ENCODE data around the gene KLHL13. TPM values are rescaled to one million over a fixed set of nuclear protein-coding genes. Genes with fewer than 3 reads are reported as not detected.

The KLHL13 gene
- total and polyA plus RNA-seq, 10 of the 15 experiments (the other 5 are each of a cell fraction or from before 2014, with no cell fraction given) = 8.2 to 34.1 (median 13.8) TPM

GRCh38 chrX:117996918-117997480 is 119.6 kb downstream of the KLHL13 start (continued):
- TF ChIP-seq, protein P1, sequence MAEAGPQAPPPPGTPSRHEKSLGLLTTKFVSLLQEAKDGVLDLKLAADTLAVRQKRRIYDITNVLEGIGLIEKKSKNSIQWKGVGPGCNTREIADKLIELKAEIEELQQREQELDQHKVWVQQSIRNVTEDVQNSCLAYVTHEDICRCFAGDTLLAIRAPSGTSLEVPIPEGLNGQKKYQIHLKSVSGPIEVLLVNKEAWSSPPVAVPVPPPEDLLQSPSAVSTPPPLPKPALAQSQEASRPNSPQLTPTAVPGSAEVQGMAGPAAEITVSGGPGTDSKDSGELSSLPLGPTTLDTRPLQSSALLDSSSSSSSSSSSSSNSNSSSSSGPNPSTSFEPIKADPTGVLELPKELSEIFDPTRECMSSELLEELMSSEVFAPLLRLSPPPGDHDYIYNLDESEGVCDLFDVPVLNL (IDR thresholded peaks at IDR 0.05; ENCODE audit: low read depth, low read length) = no peak
- TF ChIP-seq ZNF592 (IDR thresholded peaks at IDR 0.05) = no peak
- TF ChIP-seq MYC (IDR thresholded peaks at IDR 0.05; ENCODE audit: insufficient read depth, insufficient read length, insufficient replicate concordance, low read length, severe bottlenecking) = no peak

DNA sequence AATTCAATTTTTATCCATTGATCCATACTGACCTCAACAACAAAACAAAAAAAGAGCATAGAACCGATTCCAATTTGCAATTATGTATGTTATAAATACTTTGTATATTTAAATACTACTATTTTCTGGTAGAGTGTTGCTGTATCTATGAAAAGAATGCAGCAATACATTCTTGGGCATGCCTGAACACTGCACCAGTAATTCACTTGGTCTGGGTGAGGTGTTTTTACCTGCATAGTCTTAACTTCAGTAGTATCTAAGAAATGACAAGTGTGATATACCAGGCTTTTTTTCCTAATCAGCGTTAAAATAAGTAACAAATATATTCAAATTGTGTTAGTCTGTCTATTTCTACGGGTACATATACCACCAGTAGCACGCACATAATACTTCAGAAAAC is 120.2 kb downstream of the KLHL13 start:
- ChIA-PET RAD21 (ENCODE audit: unreplicated experiment) (interaction anchor here (0.6 to 1.4 kb wide), 5 partner anchors 12 to 262 kb away, joined by 3 to 12 read pairs (median 7); no protein-coding TSS in a partner anchor), SMC1A (ENCODE audit: uncharacterized antibody, unreplicated experiment) (interaction anchor here (0.5 to 2.1 kb wide), 7 partner anchors 11 to 260 kb away, joined by 3 to 10 read pairs (median 5); no protein-coding TSS in a partner anchor), POLR2A (no interaction called here), CTCF (interaction anchor here (0.8 to 1.4 kb wide), 3 partner anchors 12 to 259 kb away, joined by 4 to 7 read pairs (median 5); no protein-coding TSS in a partner anchor)
- Histone ChIP-seq H2AFZ (ENCODE audit: control insufficient read depth, low read depth, low read length) (no peak overlapping the region), H3K4me1 (ENCODE audit: control insufficient read depth, insufficient read depth, low read length) (no peaks in the 10 kb centered on the region), H4K20me1 (ENCODE audit: control insufficient read depth, insufficient read depth) (no peaks in the 10 kb centered on the region), H3K4me2 (ENCODE audit: control insufficient read depth, insufficient read depth) (no peak overlapping the region), H3K9ac (ENCODE audit: control insufficient read depth, insufficient read depth, low read length) (no peak overlapping the region), H3K9me3 (replicated peaks; ENCODE audit: control insufficient read depth, insufficient read depth, low read length) (no peaks in the 10 kb centered on the region), H3K27me3 (replicated peaks in 1 of 2; ENCODE audit: control insufficient read depth in 2 of 2, insufficient read depth in 2 of 2, low read length in 1 of 2) (no peaks in the 10 kb centered on the region), H3K79me2 (ENCODE audit: control insufficient read depth, insufficient read depth, low read length) (no peaks in the 10 kb centered on the region), H3K36me3 (ENCODE audit: control insufficient read depth in 2 of 2, insufficient read depth in 2 of 2, low read length in 1 of 2) (no peaks in the 10 kb centered on the region), H3K27ac (ENCODE audit: control insufficient read depth, insufficient read depth) (no peak overlapping the region), H3K4me3 (no peak overlapping the region)
- DNase-seq (ENCODE audit: low read depth, low spot score) = no peak
- 3% methylated on average over 4 of the region's 4 CpGs for WGBS (ENCODE audit: insufficient coverage, insufficient replicate concordance, low lambda C conversion rate, missing lambda C conversion rate)
- in situ Hi-C loops (cut with MboI) = loop anchor here (10.0 kb wide), 1 partner anchor 258 kb away; no protein-coding TSS in a partner anchor
- intact Hi-C loops (cut with micrococcal nuclease; ENCODE audit: unreplicated experiment) = loop anchor here (2.0 kb wide), 1 partner anchor 230 kb away; no protein-coding TSS in a partner anchor
- BruUV-seq (replicated peaks) = no TSS peak
- ATAC-seq = no peak
- FAIRE-seq = no peak
- TF ChIP-seq NFIC (IDR thresholded peaks at IDR 0.05; ENCODE audit: low read depth, low read length) = no peak
- no peak for TF ChIP-seq IKZF2 (IDR thresholded peaks at IDR 0.05)
- no peak for TF ChIP-seq GATAD2B (conservative IDR thresholded peaks at IDR 0.05; ENCODE audit: low read depth)
- TF ChIP-seq MEF2A (IDR thresholded peaks at IDR 0.05; ENCODE audit: insufficient read depth, low read depth, low read length) = no peak
- TF ChIP-seq EED (IDR thresholded peaks at IDR 0.05; ENCODE audit: low read depth) = no peak
- TF ChIP-seq BMI1 (IDR thresholded peaks at IDR 0.05; ENCODE audit: borderline replicate concordance) = no peak
- TF ChIP-seq BRCA1 (IDR thresholded peaks at IDR 0.05; ENCODE audit: low read depth, low read length) = no peak
- no peak for TF ChIP-seq SUPT20H (IDR thresholded peaks at IDR 0.05; ENCODE audit: borderline replicate concordance, control insufficient read depth, low read depth, low read length)
- TF ChIP-seq ZNF384 (IDR thresholded peaks at IDR 0.05; ENCODE audit: borderline replicate concordance, low read depth, low read length) = no peak
- no peak for TF ChIP-seq KAT2A (conservative IDR thresholded peaks at IDR 0.05; ENCODE audit: control insufficient read depth, low read depth, low read length)
- TF ChIP-seq PAX8 (IDR thresholded peaks at IDR 0.05) = no peak
- no peak for TF ChIP-seq ZSCAN29 (IDR thresholded peaks at IDR 0.05)
- no peak for TF ChIP-seq NFXL1 (IDR thresholded peaks at IDR 0.05; ENCODE audit: borderline replicate concordance)
- no peak for TF ChIP-seq KLF5 (IDR thresholded peaks at IDR 0.05; ENCODE audit: partially characterized antibody)

Measured in GM12878 (cell line).